ENCODE results near the gene AIP. TPM values are rescaled to one million over a fixed set of nuclear protein-coding genes. Genes with fewer than 3 reads are reported as not detected.

The AIP gene
- total RNA-seq, 1 donor from 2014 or later: 50.1 TPM

- Mint-ChIP-seq H3K27me3 (ENCODE audit: low read depth) (peaks cover 2% of the 10 kb centered on the region), H3K9me3 (no peaks in the 10 kb centered on the region), H3K4me3 (no peak overlapping the region), H3K36me3 (ENCODE audit: low read depth) (no peaks in the 10 kb centered on the region), H3K4me1 (no peaks in the 10 kb centered on the region), H3K27ac (ENCODE audit: unreplicated experiment) (no peak overlapping the region)
- DNase-seq (ENCODE audit: low read depth, low spot score): no peak
- no peak for TF ChIP-seq CTCF (conservative IDR thresholded peaks at IDR 0.05)
Observed at GRCh38 chr11:67457453-67457852, 25.4 kb upstream of the AIP start.

DNA sequence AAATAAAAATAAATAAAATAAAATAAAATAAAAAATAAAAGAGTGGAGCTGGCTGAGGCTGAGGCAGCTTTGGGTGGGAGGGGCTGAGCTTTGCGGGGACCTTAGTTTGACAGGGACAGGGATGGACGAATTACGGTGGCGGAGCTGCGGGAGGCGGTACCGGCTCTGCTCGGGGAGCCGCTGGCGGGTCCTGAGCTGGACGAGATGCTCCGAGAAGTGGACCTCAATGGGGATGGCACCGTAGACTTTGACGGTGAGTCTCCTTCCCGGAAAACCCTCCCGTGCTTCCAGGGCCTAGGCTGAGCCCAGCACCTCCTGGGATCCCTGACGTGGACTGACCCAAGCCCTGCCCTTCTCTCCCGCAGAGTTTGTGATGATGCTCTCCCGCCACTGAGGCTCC, 24.6 kb upstream of the AIP start:
- H3K4me1 Mint-ChIP-seq: no peaks in the 10 kb centered on the region
- no peak overlapping the region for H3K27ac Mint-ChIP-seq (ENCODE audit: unreplicated experiment)

GRCh38 chr11:67463186-67463585, 19.6 kb upstream of the AIP start:
- peaks cover 10% of the 10 kb centered on the region for H3K4me1 Mint-ChIP-seq
- no peaks in the 10 kb centered on the region for H3K36me3 Mint-ChIP-seq (ENCODE audit: low read depth)
- DNase-seq (ENCODE audit: low read depth, low spot score): no peak
- H3K27me3 Mint-ChIP-seq (ENCODE audit: low read depth): peaks cover 2% of the 10 kb centered on the region
- H3K9me3 Mint-ChIP-seq: no peaks in the 10 kb centered on the region
- no peak overlapping the region for H3K27ac Mint-ChIP-seq (ENCODE audit: unreplicated experiment)
- H3K4me3 Mint-ChIP-seq: peak overlapping the region; percentile 47
- TF ChIP-seq CTCF (conservative IDR thresholded peaks at IDR 0.05): no peak

More for the DNA sequence above, 24.6 kb upstream of the AIP start:
- Mint-ChIP-seq H3K4me3 (no peak overlapping the region), H3K36me3 (ENCODE audit: low read depth) (no peaks in the 10 kb centered on the region), H3K27me3 (ENCODE audit: low read depth) (peaks cover 2% of the 10 kb centered on the region), H3K9me3 (no peaks in the 10 kb centered on the region)
- DNase-seq (ENCODE audit: low read depth, low spot score): no peak
- TF ChIP-seq CTCF (conservative IDR thresholded peaks at IDR 0.05): no peak

DNA sequence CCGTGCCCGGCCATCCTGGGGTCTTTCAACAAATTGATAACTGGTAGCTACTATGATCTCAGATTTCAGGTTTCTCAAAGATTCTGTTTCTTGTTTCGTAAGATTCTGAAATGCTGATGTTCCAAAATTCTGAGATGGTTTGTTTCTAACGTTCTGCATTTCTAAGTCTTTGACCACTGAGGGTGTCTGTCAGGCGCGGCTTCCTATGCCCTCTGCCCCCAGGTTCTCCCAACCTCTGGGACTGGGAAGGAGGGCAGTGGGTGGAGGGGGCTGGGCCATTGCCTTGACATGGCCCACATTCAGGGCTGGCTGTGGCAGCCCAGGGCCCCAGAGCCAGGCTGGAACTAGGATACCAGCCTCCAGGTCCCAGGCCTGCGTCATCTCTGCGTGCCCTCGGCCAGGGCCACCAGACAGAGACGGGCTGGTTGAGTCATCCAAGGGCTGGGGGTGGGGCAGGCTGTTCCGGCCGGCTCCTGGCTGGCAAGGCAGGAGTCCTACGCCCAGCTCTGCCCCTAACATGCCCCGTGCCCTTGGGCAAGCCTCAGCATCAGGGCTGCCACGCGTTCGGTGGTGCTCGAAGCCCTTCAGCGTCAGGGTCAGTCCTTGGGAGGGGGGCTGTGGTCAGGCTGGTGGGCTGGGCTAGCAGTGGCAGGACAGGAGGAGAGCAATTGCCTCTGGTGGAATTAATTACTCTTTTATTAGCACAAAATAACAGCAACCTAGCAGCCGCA, 19.0 kb upstream of the AIP start:
- no peaks in the 10 kb centered on the region for H3K36me3 Mint-ChIP-seq (ENCODE audit: low read depth)
- H3K4me1 Mint-ChIP-seq: peaks cover 14% of the 10 kb centered on the region
- H3K4me3 Mint-ChIP-seq: peak overlapping the region; percentile 81
- no peak overlapping the region for H3K27ac Mint-ChIP-seq (ENCODE audit: unreplicated experiment)
- DNase-seq (ENCODE audit: low read depth, low spot score): no peak
- no peaks in the 10 kb centered on the region for H3K9me3 Mint-ChIP-seq
- H3K27me3 Mint-ChIP-seq (ENCODE audit: low read depth): peaks cover 2% of the 10 kb centered on the region
- no peak for TF ChIP-seq CTCF (conservative IDR thresholded peaks at IDR 0.05)

- Mint-ChIP-seq H3K27me3 (ENCODE audit: low read depth) (peaks cover 2% of the 10 kb centered on the region), H3K27ac (ENCODE audit: unreplicated experiment) (peak overlapping the region; percentile 6), H3K4me1 (peaks cover 14% of the 10 kb centered on the region), H3K4me3 (peak overlapping the region; percentile 81), H3K36me3 (ENCODE audit: low read depth) (no peaks in the 10 kb centered on the region), H3K9me3 (no peaks in the 10 kb centered on the region)
- DNase-seq (ENCODE audit: low read depth, low spot score): peak; percentile 68
- no peak for TF ChIP-seq CTCF (conservative IDR thresholded peaks at IDR 0.05)
Observed at GRCh38 chr11:67464411-67465188, 18.2 kb upstream of the AIP start.

Data from neural crest cell (in vitro differentiated cells).